ENCODE results near the gene EMP2.

The EMP2 gene

DNA sequence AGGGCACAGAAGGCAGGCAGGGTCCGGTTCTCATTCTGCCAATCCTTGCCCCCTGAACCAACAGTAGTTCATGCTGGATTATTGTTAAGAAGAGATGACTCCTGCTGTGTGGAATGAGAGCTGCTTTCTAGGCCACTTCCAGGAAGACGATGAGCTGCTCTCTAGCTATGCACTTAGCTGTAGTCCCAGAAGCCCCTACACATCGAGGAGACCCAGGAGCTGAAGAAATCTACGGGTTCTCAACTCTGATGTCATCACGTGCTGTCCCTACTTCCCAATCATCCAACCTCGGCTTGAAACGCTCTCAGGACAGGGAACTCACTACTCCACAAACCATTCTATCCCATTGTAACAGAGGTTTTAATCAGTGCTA is 29.0 kb upstream of the EMP2 start:
- DNase-seq, result no peak

DNA sequence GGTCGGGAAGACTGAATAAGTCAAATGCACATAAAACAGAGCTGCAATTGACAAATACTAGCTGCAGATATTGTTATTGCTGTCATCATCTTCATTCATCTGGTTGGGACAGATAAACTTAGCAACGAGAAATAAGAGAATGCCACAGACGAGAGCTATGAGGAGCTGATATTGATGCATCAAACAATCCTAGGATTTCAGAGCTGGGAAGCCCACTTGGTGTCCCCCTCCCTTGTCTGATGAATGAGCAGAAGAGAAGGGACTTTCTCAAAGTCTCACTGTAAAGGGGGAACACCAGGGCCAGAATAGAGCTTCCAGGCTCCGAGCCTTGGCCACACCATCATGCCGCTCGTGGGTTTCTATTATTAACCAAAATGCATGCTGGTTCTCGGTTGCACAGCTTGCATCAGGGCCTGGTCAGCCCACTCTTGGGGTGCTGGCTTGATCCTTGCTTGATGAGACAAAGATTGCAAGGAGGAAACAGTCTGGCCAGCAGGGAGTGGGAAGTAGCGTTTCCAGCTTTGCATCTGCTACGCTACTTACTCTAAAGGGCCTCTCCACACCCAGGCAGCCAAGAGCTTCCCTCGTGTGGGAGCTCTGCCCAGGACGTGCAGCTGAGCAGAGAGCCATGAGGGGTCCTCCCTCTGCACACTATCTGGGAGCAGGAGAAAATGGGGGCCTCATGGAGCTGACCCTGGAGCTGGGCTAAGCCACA is 28.4 kb upstream of the EMP2 start:
- no peak for DNase-seq

DNA sequence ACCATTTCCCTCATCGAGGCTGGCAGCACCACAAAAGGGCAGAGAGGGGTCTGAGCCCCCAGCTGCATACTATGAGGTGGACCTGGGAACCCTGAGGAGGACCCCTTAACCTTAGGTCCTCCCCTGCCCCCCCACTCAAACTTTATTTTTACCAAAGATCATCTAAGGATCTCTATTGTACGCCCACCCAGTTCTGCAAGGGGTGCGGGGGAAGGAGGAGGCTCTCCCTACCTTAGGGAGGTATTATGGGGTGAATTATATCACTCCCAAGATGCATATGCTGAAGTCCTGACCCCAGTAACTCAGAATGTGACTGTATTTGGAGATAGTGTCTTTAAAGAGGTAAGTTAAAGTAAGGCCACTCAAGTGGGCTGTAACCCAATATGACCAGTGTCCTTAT is 26.8 kb upstream of the EMP2 start:
- DNase-seq, result no peak

DNA sequence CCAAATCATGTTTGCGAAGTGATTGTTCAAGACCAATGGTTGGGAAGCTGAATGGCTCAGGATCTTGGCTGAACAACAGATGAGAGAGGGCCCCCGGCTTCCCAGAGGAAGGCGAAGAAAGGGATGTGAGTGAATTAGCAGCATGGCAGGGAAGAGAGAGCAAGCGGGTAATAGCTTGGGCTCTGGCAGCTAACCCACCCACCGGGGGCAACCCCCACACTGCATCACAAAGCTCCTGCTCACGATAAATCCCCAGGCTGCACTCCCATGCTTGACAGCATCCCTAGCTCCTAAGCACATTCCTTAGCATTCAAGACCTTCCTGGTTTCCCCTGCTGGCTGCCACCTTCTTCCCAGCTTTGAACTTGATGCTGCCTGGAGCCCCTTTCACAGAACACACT is 26.2 kb upstream of the EMP2 start:
- DNase-seq, result no peak

DNA sequence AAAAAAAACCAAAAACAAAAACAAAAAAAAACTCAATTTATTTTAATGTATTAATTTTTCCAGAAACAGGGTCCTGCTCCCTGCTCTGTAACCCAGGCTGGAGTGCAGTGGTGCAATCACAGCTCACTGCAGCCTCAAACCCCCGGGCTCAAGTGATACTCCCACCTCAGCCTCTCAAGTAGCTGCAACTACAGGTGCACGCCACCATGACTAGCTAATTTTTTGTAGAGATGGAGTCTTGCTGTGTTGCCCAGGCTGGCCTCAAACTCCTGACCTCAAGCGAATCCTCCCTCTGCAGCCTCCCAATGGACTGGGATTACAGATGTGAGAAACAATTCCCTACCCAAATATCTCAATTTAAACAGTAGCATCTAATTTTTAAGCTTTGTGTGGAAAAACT is 25.2 kb upstream of the EMP2 start:
- no peak for DNase-seq

DNA sequence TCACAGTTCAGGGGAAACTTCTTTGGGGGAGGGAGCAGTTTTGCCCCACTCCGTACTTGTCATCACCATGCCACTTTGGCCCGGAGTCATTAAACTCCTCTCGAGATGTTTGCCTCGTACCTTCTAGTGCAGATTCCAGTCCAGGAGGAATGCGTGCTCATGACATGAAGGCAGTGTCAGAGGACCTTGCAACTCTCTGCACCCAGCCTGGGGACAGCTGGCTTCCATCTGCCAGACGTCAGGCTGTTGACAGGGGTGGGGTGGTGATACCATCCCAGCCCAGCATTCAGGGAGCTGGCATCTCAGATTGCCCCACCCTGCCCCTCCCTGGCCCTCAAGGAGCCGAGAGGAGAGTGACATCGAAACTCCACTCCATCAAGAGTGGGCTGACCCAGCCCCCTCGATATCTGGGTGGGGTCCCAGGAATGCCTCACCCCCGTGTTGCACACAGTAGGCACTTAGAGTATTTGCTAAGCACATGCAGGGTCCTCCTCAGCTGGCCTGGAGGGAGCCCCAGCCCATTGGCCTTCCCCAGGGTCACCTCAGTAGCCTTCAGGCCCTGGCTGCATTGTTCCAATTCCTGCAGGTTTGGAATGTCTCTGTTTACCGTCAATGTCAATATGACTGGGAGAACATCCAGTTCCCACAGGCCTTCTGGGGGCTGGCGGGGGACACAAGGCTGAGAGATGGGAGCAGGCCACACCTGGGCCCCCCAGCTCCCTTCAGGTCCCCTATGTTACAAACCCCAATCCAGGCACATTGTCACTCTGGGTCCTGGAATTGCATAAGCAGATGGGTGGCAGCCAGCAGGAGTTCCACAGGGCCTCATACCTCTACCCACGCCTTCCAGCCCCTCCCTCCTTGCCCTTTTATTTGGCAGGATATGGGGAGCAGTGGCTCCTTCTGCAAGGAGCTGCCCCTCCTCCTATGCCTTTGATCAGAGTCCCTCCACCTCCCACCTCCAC is 21.3 kb upstream of the EMP2 start:
- DNase-seq, result no peak

DNA sequence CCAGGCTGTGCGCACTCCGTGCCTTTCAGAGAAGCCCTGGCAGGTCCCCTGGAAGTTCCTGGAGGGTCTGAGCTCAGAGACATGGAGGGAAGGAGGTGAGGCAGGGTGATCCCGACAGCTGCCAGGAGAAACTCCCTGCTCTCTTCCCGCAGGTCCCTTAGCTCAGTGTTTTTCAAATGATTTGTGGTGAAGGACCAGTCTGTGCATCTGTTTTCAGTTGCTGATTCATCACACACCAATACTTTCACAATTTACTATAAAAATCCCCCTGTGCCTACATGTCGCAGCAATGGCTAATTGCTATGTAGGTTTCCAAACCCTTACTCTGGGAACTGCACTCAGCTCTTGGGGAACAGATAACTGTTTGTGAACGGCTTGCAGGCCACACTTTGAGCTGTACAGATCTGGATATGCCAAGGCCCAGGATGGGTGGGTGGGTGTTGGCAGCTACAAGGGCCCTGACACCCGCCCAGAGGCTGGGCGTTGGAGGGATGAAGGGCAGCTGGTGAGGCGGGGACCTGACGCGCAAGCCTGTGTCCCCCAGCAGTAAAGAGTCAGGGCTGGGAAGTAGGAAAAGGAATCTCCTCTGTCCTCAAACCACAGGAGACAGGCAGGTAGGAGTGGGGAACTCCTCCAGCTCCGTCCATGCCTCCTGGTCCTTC is 20.5 kb upstream of the EMP2 start:
- no peak for DNase-seq

DNA sequence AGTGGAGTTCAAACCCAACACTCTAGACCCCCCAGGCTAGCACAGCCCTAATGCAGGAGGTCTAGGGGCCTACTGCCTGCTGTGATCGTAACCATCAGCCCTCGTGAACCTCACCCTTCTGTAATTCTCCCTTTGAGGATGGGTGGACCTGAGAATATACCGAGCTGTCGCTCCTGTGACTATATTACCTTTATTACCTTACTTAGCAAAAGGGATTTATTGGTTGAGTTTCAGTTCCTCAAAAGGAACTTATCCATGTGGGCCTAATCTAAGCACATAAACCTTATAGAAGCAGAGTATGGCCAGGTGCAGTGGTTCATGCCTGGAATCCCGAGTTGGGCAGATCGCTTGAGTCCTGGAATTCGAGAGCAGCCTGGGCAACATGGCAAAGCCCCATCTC is 19.2 kb upstream of the EMP2 start:
- no peak for DNase-seq

DNA sequence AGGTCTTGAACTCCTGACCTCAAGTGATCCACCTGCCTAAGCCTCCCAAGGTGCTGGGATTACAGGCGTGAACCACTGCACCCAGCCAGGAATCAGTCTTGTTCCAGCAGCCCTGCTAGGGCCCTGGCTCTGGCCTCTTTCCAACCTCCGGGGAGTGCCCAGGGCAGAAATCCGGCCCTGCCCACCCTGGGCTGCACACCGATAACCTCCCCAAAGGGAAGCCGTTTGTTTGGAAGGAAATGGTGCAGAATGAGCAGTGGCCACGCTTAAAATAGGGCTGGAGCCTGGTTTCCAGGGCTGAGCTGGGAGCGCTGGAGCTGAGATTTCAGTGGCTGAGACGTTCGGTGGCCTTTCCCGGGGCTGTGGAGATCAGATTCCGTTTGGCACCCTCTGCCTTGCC is 17.8 kb upstream of the EMP2 start:
- DNase-seq, result no peak

DNA sequence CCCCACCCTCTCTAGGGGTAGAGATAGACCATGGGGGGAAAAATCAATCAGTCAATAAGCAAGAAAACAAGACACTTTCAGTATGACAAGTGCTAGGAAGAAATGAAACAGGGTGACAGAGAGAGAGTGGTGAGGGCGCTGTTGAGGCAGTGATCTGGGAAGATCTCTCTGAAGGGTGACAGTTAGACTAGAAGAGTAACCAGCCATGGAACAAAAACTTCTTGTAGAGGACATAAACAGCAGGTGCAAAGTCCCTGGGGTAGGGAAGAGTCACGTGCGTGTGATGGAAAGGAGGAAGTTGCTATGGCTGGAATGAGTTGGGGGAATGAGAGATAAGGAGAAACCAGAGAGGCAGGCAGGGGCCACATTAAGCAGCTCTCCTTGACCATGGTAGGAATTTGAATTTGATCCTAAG is 16.8 kb upstream of the EMP2 start:
- DNase-seq, result no peak

DNA sequence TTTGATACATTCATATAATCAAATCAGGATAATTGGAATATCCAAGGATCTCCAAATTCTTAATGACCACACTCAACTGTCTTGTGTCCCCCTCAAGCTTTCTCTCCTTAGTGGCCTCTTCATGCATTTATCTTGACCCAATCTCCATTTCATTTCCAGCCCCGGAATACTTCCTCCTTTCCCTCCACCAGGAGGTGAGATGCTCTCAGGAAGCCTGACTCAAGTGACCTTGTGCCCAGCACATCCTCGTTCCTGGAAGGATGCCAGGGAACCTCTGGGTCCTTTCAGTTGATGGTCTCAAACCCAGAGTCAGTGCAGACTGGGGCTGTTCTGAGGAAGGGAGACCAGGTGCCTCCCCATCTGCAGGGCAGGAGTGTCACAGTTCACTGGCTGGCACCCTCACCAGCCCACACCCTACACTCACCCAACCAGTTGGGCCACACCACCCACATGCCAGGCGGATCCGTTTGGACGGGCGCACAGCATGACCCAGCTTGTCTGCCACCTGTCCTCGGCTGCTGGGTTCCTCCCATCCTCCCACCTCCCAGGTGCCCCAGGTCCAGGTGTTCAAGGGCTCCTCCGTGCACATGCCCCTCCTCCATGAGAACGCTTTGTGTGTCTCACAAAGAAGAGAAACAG is 14.0 kb upstream of the EMP2 start:
- peak; percentile 97 for DNase-seq

DNA sequence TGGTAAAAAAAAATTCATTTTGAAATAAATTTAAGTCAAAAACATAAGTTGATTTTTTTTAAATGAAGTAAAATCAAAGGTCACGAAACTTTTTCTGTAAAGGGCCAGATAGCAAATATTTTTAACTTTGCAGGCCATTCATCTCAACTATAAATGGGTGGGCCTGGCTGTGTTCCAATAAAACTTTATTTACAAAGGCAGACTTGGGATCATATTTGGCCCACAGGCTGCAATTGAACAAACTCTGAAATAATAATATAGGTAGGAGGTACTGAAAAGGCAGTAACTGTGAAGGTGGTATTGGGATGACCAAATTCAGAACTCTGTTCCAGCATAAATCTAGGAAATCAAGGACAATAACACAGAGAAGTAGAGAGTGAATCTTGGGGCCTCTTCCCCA is 12.2 kb upstream of the EMP2 start:
- DNase-seq, result no peak

DNA sequence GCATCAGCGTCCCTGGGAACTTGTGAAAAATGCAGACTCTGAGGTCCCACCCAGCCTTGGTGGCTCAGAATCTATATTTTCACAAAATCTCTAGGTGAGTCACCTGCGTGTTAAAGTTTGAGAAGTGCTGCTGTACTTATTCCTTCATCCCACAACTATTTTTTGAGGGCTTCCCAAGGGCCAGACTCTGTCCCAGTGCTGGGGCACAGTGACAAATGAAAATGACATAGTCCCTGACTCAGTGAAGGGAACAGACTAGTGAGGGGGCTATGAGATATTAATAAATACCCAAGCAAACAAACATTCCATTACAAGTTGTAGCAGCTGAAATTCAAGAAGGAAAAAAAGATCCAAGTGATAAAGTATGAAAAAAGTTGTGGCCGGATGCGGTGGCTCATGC is 9.9 kb upstream of the EMP2 start:
- DNase-seq, result no peak

DNA sequence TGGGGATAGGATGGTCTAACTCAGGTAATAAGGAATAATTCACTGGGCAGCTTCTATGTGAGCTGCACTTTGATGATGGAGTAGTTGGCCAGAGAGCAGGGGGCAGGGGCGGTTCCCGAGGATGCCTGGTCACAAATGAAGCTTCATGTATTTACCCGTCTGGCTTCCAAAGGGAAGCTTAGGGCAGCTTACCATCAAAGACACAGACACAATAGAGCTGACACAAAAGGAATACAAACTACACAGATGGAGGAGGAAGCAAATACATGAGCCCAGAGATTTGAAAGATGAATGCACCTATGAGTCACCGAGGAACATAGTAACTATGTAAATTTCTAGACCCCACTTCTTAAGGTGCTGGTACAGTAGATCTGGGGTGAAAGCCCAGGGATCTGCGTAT is 8.7 kb upstream of the EMP2 start:
- DNase-seq, result peak; percentile 38

DNA sequence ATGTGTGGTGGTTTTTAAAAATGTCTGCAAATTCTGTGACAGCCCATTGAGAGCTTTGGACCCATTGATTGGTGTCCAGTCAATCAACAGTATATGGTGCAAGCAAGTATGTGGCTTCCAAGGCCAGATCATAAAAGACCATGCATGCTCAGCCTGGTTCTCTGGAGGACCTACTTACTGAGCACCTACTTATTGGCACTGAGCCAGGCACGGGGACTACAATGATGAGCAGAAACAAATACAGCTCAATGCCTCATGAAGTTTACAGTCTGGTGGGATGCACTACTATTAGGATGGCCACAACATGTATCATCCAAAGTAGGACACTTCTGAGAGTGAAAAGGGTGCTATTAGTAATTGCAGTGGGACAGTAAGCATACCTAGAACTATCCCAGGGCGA is 7.2 kb upstream of the EMP2 start:
- DNase-seq, result no peak

DNA sequence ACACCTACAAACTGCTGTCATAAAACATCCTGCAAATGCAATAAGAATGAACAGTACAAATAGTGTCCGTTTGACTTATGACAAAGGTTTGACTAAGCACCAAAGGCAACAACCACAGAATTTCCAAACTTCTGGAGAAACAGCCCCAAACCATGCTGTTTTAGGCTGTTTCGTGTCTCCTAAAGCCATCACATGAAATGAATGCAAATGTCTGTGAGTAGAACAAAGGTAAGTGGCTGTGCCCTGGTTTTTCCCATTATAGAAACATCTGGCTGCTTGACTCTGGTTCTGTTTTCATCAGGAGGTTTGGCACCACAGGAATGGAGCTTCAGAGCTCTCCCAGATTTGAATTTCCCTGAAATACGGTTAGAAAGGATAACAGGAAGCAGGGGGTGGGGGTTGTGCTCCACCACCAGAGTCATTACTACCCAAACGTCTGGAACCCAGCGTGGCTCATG is 4.6 kb upstream of the EMP2 start:
- DNase-seq, result no peak

DNA sequence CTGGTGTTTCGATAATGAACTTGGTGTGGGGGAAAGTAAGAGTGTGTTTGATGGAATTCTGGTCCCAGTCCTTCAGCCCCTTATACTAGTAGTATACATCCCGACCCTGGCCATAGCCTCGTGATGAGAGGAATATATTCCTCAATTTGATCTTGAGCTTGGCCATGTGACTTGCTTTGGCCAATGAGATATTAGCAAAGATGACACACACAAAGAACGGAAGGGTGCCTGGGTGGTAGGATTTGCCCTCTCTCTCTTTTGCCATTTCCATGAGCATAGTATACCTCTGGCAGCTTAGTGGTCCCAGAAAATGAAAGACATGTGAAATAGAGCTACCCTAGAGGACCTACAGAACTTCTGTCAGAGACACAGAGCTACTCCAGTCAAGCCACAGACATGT is 2.9 kb upstream of the EMP2 start:
- DNase-seq, result no peak

DNA sequence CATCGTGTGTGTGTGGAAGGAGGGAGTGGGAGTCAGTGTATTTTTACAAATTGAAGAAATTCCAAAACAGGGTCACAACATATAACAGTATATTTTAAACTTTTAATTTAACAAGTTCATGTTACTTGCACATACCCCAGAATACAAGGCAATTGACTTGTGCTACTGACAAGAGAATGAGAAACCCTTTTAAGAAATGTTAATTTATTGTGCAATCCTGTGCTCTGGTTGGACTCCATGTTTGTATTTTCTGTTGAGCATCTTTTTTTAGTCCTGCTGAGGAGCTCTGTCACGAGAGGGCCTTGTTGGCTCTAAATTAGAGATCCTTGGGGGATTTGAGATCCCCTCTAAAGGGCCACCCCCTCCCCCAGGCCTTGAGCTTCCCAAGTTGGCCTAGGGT is 1.1 kb upstream of the EMP2 start:
- DNase-seq, result no peak

DNA sequence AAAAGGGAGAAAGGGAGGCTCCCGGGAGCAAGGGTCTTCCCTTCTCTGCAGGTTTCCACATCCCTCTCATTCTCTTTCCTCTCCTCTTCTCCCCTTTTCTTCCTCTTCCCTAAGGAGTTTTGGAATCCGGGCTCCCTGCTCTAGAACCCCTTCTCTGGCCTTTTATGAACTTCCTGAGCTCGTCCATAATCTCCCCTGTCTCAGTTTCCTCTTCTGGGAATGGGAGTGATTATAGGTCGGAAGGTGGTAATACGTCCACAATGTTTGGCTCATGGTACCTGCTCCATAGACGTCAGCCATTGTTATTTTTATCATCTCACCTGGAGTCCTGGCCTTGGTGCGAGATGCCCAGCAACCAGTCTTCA is 467 bp upstream of the EMP2 start:
- DNase-seq, result no peak

DNA sequence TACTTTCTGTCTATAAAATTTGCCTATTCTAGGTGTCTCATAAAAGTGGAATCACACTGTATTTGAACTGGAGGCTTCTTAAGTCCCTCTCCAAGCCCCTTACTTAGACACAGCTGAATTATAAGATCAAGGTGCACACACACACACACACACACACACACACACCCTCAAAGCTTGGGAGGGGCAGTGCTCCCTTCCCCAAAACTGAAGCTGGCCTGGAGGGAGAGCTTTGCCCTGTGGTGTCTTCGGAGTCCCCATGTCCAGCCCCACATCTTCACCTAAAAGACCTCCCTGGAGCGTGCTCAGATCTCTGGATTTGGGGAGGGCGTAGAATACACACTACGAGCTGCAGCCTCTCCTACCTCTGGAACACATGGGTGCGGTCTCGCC is 828 bp downstream of the EMP2 start:
- no peak for DNase-seq

DNA sequence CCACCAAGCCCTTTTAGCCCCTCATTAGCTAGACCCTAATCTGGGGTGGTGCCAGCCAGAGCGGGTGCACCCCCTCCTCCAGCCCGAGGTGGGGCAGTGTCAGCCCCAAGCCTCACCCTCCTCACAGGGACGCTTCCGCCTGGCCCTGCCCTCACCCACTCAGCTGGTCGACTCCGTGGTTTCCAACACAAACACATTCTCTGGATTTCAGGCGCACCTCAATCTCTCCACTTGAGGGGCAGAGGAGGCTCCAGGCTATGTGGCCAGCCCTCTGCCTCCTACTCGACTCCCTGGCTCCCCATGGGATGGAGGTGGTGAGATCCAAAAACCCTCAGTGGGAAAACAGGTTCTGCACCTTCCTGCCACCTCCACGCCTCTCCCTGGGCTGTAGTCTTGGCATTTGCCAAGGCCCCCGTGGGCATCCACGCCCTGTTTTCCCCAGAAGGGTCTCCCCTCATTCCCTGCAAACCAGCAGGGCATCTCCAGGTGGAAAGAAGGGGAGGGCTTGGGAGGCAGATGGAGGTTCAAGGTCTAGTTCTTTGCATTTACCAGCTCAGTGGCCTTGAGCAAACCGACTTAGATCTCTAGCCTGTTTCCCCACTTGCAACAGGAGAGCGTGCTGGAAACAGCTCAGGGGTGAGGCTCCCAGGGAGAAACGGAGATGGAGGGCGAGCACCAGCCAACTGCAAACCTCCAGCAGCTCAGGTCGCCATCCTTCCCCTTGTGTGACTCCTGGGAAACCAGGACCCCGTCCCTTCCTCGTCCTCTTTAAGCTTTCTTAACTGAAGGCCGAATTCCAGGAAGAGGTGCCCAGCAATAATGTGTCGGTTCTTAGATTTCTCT is 1.7 kb downstream of the EMP2 start:
- peak; percentile 25 for DNase-seq

Data from DMS153 (cell line).